HUDEP-2 (cell line): Measurements from ENCODE around the gene FNDC1.

ENCODE experiments used
- DNase-seq, 76 experiments: peaks; one replicate each; lab custom pipeline; 2025; ENCODE audit not compliant: unreplicated experiment in 76 of 76; lab: John Stamatoyannopoulos, UW

The FNDC1 gene

DNA sequence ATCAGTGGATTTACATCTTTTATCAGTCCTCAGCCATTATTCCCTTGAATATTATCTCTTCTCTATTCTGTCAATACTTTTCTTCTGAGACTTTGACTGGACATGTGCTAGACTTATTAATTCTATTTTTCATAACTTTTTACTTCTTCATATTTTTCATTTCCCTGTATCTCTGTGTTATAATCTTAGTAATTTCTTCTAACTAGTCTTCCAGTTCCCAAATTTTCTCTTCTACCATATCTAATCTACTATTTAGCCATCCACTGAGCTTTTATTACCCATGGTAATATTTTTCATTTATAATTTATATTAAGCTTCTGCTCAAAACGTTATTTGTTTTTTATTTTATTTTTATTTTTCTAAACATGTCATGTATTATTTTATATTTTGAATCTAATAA lies 13.1 kb upstream of the FNDC1 start:
- no peak for DNase-seq

GRCh38 chr6:159157431-159157830 lies 11.8 kb upstream of the FNDC1 start:
- DNase-seq, result no peak

DNA sequence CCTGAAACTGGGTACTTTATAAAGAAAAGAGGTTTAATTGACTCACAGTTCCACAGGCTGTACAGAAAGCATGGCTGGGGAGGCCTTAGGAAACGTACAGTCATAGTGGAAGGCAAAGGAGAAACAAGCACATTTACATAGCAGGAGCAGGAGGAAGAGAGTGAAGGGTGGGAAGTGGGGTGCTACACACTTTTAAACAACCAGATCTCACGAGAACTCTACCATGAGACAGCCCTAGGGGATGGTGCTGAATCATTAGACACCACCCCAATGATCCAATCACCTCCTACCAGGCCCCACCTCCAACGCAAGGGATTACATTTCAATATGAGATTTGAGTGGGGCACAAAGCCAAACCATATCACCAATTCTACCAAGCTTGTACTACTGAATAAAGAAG lies 7.4 kb upstream of the FNDC1 start:
- no peak for DNase-seq

GRCh38 chr6:159163901-159164370 lies 5.3 kb upstream of the FNDC1 start:
- no peak for DNase-seq

DNA sequence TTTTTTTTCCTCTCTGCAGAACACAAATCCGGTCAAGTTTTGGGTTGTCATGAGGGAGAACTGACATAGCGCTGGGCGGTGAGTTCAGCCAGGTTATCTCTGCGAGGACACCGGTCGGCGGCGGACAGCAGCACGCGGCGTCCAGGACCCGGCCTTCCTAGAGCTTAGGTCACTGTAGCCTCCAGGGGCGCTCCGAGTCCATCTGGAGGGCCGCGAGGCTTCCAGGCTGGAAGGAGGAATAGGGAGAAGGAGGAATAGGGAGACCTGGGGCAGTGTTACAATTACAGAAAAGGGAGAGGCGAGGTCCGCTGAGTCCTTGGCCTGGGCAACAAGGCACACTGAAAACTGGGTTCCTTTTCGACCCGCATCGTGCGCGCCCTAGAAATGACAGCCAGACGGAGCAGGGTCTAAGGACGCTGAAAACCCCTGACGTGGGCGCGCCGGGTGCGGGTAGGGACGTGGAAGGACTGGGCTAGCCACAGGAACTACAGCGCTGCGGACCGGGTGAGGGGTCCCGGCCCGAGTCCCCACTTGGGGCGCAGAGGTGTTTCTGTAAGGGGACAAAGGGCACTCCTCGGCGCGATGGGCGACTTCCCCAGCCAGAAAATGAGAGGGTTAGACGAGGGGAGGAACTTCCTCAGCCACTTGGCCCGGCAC lies 536 bp upstream of the FNDC1 start:
- DNase-seq, result peak in 3 of 76 experiments; percentile 10 to 41 (median 15)

GRCh38 chr6:159169557-159170332 lies 545 bp downstream of the FNDC1 start:
- no peak for DNase-seq

GRCh38 chr6:159170333-159170672 lies 1.1 kb downstream of the FNDC1 start:
- no peak for DNase-seq

- no peak for DNase-seq
These were observed 2.0 kb downstream of the FNDC1 start for GRCh38 chr6:159170999-159171712.

DNA sequence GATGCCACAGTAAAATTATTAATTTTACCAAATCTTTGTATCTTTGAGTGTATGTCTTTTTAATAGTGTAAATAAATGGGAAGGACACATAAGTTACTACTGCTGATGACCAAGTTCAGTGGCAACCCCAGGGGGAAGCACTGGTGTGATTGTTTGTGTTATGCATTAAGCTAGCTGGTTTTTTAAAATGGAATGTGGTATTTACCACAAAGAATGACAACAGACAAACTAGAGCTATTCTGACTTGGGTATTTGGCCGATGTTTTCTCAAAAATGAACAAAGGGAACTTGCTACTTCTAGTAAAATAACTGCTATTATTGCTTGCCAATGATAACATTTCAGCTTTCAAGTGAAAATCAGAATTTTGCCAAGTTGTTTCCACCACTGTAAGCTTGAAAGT lies 2.9 kb downstream of the FNDC1 start:
- DNase-seq, result no peak

- peak in 63 of 76 experiments; percentile 15 to 87 (median 55) for DNase-seq
These were observed 5.2 kb downstream of the FNDC1 start for GRCh38 chr6:159174263-159174969.

- DNase-seq, result no peak
These were observed 7.7 kb downstream of the FNDC1 start for GRCh38 chr6:159176913-159177312.

- no peak for DNase-seq
These were observed 9.6 kb downstream of the FNDC1 start for GRCh38 chr6:159178847-159179246.

DNA sequence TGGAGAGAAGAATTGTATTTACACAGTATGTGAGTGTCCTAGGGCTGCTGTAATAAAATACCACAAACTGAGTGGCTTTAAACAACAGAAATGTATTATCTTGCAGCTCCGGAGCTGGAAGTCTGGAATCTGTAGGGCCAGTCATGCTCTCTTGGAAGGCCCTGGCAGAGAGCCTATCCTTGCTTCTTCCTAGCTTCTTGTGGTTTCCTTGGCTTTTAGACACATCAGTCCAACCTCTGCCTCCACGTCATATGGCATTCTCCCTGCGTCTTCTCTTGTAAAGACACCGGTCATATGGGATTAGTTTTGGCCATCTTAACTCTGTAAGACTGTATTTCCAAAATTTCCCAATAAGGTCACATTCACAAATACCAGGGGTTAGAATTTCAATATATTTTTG lies 10.8 kb downstream of the FNDC1 start:
- DNase-seq, result no peak

DNA sequence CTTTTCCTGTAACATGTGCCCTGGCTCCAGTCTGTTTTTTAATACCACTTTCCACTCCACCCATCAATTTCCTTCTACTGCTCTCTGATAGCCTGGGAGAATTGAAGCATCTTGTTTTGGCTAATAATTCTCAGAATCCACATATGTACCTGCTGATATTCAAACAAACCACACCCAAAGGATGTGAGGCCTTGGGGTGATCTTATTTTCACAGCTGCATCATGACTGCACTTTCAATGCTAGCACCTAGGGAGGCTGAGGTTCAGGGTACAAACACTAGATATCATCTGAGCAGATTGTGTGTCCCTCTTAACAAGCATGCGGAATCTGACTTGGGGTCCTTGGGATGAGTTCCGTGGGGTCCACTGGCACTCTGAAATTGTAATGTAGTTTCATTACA lies 12.7 kb downstream of the FNDC1 start:
- DNase-seq, result no peak

GRCh38 chr6:159184559-159184958 lies 15.4 kb downstream of the FNDC1 start:
- DNase-seq, result no peak

GRCh38 chr6:159190460-159190859 lies 21.3 kb downstream of the FNDC1 start:
- no peak for DNase-seq

DNA sequence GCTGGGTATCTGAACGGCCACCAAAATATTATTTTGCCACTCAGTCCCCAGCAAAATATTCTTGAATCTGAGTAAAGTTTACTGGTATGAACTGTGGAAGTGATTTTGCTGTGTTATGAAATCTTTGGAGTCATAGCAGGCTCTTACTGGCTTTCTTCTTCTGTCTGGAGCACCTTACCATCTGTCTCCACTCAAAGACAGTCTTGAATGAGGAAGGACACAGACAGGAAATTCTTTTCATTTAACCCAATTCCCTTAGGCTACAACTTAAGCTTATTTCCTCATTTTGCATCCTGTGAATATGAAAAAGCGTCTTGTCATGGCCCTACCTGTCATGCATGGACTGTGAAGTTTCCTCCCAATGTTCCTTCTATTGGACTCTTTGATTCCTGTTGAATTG lies 24.7 kb downstream of the FNDC1 start:
- no peak for DNase-seq

DNA sequence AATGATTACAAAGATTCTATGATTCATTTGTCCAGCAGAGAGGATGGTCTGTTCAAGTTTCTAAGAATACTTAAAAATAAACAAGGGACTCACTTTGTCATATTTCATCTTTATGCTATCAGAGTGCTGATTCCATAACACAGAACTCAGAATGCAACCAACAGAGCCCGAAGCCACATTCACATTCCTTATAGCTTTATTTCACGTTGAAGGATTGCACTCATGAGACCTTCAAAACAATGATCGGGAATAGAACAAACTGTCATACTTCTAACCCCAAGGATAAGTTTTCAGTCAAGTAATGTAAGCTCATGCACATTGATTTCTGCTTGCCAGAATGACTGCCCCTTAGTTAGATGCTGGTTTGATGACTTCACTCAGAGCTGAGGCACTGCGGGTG lies 25.2 kb downstream of the FNDC1 start:
- no peak for DNase-seq

DNA sequence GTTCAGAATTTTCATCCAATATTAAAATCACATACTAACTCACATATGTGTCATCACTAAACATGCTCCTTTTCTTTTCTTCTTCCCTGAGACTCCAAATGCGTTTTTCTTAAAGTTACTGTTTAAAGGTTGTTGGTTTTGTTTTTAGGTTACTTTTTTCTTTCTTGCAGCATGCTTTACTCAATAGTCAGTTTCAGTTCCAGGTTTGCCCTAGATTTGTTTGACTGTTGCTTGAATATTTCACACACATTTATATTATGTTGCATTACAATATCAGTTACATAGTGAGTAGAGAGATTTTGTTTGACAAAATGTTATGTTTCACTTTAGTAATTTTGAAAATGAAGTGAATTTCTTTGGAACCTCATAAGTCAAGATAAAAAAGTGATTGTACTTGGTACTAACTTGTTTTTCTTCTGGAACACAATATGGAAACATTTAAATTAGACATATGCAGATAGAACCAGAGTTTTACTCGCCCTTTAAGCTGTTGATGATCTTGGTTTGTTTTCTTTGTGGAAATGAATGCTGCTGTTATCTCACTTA lies 27.3 kb downstream of the FNDC1 start:
- DNase-seq, result no peak

DNA sequence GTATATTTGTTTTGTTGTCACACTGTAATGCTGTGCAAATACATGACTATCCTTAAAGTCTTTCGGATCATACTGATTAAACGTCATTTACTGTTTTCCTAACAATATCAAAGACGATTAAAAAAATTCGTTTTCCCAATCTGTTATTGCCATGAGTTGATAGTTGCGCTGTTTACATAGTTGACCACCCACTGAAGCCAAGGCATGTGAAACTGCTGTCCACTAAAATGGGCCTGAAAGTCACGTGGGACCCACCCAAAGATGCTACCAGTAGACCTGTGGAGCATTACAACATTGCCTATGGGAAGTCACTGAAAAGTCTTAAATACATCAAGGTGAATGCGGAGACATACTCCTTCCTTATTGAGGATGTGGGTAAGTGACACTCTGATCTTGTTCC lies 28.1 kb downstream of the FNDC1 start:
- DNase-seq, result no peak

- DNase-seq, result no peak
These were observed 32.1 kb downstream of the FNDC1 start for GRCh38 chr6:159201336-159201735.
